ENCODE results near the gene SSTR5. TPM values are rescaled to one million over a fixed set of nuclear protein-coding genes. Genes with fewer than 3 reads are reported as not detected.

SSTR5 gene
- total and polyA plus RNA-seq, 10 of the 15 experiments (the other 5 are each of a cell fraction or from before 2014, with no cell fraction given): not detected

GRCh38 chr16:1047801-1048200 lies 24.7 kb upstream of the SSTR5 start:
- 37% methylated on average over 16 of the region's 16 CpGs for WGBS (ENCODE audit: insufficient coverage, insufficient replicate concordance, low lambda C conversion rate, missing lambda C conversion rate)
- ATAC-seq (no peak), FAIRE-seq (no peak), DNase-seq (ENCODE audit: low read depth, low spot score) (no peak)
- in situ Hi-C loops (cut with MboI) (no loop called here), intact Hi-C loops (cut with micrococcal nuclease; ENCODE audit: unreplicated experiment) (no loop called here)
- H3K4me1 ChIP-seq (ENCODE audit: control insufficient read depth, insufficient read depth, low read length): no peaks in the 10 kb centered on the region
- ChIA-PET POLR2A (interaction anchor here (0.6 kb wide), 1 partner anchor 259 kb away, joined by 4 read pairs; the partner anchor contains the start of gene CHTF18), SMC1A (ENCODE audit: uncharacterized antibody, unreplicated experiment) (no interaction called here), CTCF (no interaction called here), RAD21 (ENCODE audit: unreplicated experiment) (no interaction called here)
- TF ChIP-seq SMARCA5 (IDR thresholded peaks at IDR 0.05) (no peak), CEBPZ (IDR thresholded peaks at IDR 0.05; ENCODE audit: low read depth, low read length) (no peak), EP300 (IDR thresholded peaks at IDR 0.05; ENCODE audit: borderline replicate concordance in 1 of 2, control insufficient read depth in 1 of 2, low read depth in 2 of 2, low read length in 2 of 2) (no peak), CHD2 (IDR thresholded peaks at IDR 0.05; ENCODE audit: borderline replicate concordance, low read depth, low read length) (no peak), USF1 (IDR thresholded peaks at IDR 0.05; ENCODE audit: borderline replicate concordance, extremely low read length, insufficient read depth, low read depth, low read length) (no peak), SMAD1 (IDR thresholded peaks at IDR 0.05; ENCODE audit: low read depth, partially characterized antibody) (no peak)
- no peak overlapping the region for H3K27ac ChIP-seq (ENCODE audit: control insufficient read depth, insufficient read depth)
- H3K27me3 ChIP-seq (replicated peaks in 1 of 2; ENCODE audit: control insufficient read depth in 2 of 2, insufficient read depth in 2 of 2, low read length in 1 of 2): no peaks in the 10 kb centered on the region
- no peak overlapping the region for H3K4me3 ChIP-seq
- no peak overlapping the region for H3K4me2 ChIP-seq (ENCODE audit: control insufficient read depth, insufficient read depth)
- H3K79me2 ChIP-seq (ENCODE audit: control insufficient read depth, insufficient read depth, low read length): no peaks in the 10 kb centered on the region
- H3K36me3 ChIP-seq (ENCODE audit: control insufficient read depth in 2 of 2, insufficient read depth in 2 of 2, low read length in 1 of 2): no peaks in the 10 kb centered on the region
- no TSS peak for BruUV-seq (replicated peaks)
- H3K9ac ChIP-seq (ENCODE audit: control insufficient read depth, insufficient read depth, low read length): no peak overlapping the region
- no peak overlapping the region for H2AFZ ChIP-seq (ENCODE audit: control insufficient read depth, low read depth, low read length)
- no peaks in the 10 kb centered on the region for H4K20me1 ChIP-seq (ENCODE audit: control insufficient read depth, insufficient read depth)
- H3K9me3 ChIP-seq (replicated peaks; ENCODE audit: control insufficient read depth, insufficient read depth, low read length): no peaks in the 10 kb centered on the region

Data from GM12878 (cell line).